Neuronal stem cell (in vitro differentiated cells): ENCODE data around the gene PCDHA6.

Experiments used
- DNase-seq: peaks from one replicate; pipeline ENCODE4 v3.0.0-alpha.2; 2013; ENCODE audit warnings: low spot score
- H2AFZ ChIP-seq: one replicate; pipeline ENCODE4 v1.6.1; 2013; ENCODE audit warnings: mild to moderate bottlenecking, low read length, inconsistent platforms
- H2AK5ac ChIP-seq: 2 replicates; pipeline ENCODE4 v1.6.1; 2013; ENCODE audit warnings: low read depth, mild to moderate bottlenecking, inconsistent platforms, low read length, moderate library complexity, mixed read lengths
- H2BK120ac ChIP-seq: 2 replicates; pipeline ENCODE4 v1.6.1; 2013; ENCODE audit warnings: low read depth, mild to moderate bottlenecking, inconsistent platforms, low read length, moderate library complexity, mixed read lengths
- H2BK12ac ChIP-seq: one replicate; pipeline ENCODE4 v1.6.1; 2013; ENCODE audit warnings: low read length, inconsistent platforms
- H2BK15ac ChIP-seq: 2 replicates; pipeline ENCODE4 v1.6.1; 2013; ENCODE audit warnings: mild to moderate bottlenecking, low read length, inconsistent platforms, mixed read lengths
- H2BK5ac ChIP-seq: one replicate; pipeline ENCODE4 v1.6.1; 2013; ENCODE audit warnings: inconsistent platforms, mild to moderate bottlenecking, low read length, moderate library complexity
- H3K14ac ChIP-seq: one replicate; pipeline ENCODE4 v1.6.1; 2013; ENCODE audit warnings: low read length, inconsistent platforms
- H3K18ac ChIP-seq: 2 replicates; pipeline ENCODE4 v1.6.1; 2013; ENCODE audit warnings: low read length, inconsistent platforms
- H3K23ac ChIP-seq: 2 replicates; pipeline ENCODE4 v1.6.1; 2013; ENCODE audit warnings: low read depth, mild to moderate bottlenecking, mixed read lengths, low read length, inconsistent platforms; ENCODE audit not compliant: poor library complexity
- H3K27ac ChIP-seq: replicated peaks from 3 replicates; pipeline ENCODE4 v1.5.1; 2013; ENCODE audit warnings: low read length, inconsistent platforms
- H3K27me3 ChIP-seq, 3 experiments: 2 replicates each; pipeline ENCODE4 v1.6.1; 2013; ENCODE audit warnings: low read length in 3 of 3, mild to moderate bottlenecking in 2 of 3, inconsistent platforms in 1 of 3, low read depth in 1 of 3, mixed read lengths in 1 of 3, moderate library complexity in 1 of 3; ENCODE audit not compliant: control insufficient read depth in 3 of 3, insufficient read depth in 3 of 3
- H3K36me3 ChIP-seq, 2 donors: replicated peaks in 1 of 2; 2 replicates each; pipeline ENCODE4 v1.6.1; 2013; ENCODE audit warnings: low read length in 2 of 2; ENCODE audit not compliant: control insufficient read depth in 2 of 2, insufficient read depth in 2 of 2
- H3K4ac ChIP-seq: 2 replicates; pipeline ENCODE4 v1.6.1; 2013; ENCODE audit warnings: inconsistent platforms, mild to moderate bottlenecking, low read length, moderate library complexity
- H3K4me1 ChIP-seq, 2 donors: 1 replicate in 1 of 2; 2 replicates in 1 of 2; pipeline ENCODE4 v1.6.1; 2013; ENCODE audit warnings: low read length in 2 of 2, low read depth in 1 of 2; ENCODE audit not compliant: control insufficient read depth in 2 of 2, insufficient read depth in 1 of 2
- H3K4me2 ChIP-seq: one replicate; pipeline ENCODE4 v1.6.1; 2013; ENCODE audit warnings: mild to moderate bottlenecking, low read length, inconsistent platforms; ENCODE audit not compliant: insufficient read depth, poor library complexity, severe bottlenecking
- H3K4me3 ChIP-seq, 2 donors: 2 replicates each; pipeline ENCODE4 v1.5.1; 2013; ENCODE audit warnings: low read length in 2 of 2, mild to moderate bottlenecking in 2 of 2, inconsistent platforms in 1 of 2, moderate library complexity in 1 of 2
- H3K79me1 ChIP-seq: one replicate; pipeline ENCODE4 v1.6.1; 2013; ENCODE audit warnings: low read depth, mild to moderate bottlenecking, inconsistent platforms, low read length, moderate library complexity
- H3K9ac ChIP-seq: one replicate; pipeline ENCODE4 v1.6.1; 2013; ENCODE audit warnings: mild to moderate bottlenecking, low read depth, low read length, inconsistent platforms; ENCODE audit not compliant: poor library complexity
- H3K9me3 ChIP-seq, 2 donors: replicated peaks in 1 of 2; 2 replicates each; pipeline versions ENCODE3 to v1.6.1; 2013; ENCODE audit warnings: low read length in 2 of 2, mild to moderate bottlenecking in 2 of 2, inconsistent platforms in 1 of 2, low read depth in 1 of 2, mixed read lengths in 1 of 2, moderate library complexity in 1 of 2; ENCODE audit not compliant: control insufficient read depth in 2 of 2, insufficient read depth in 1 of 2
- H4K8ac ChIP-seq: one replicate; pipeline ENCODE4 v1.6.1; 2013; ENCODE audit warnings: low read depth, mild to moderate bottlenecking, inconsistent platforms, low read length, moderate library complexity
- H4K91ac ChIP-seq: one replicate; pipeline ENCODE4 v1.6.1; 2013; ENCODE audit warnings: low read length, low read depth, mild to moderate bottlenecking, inconsistent platforms; ENCODE audit not compliant: poor library complexity
- WGBS, 2 donors: extraction: QIAGEN DNeasy Blood & Tissue Kit; methylation state at CpG; one replicate each; pipeline ENCODE4 v1.1.7; 2013; ENCODE audit warnings: missing lambda C conversion rate in 2 of 2, mixed read lengths in 1 of 2; ENCODE audit not compliant: insufficient read length in 2 of 2, insufficient replicate concordance in 1 of 2; ENCODE audit errors: extremely low coverage in 2 of 2; 5-methylcytosine and 5-hydroxymethylcytosine counted together

PCDHA6 gene

DNA sequence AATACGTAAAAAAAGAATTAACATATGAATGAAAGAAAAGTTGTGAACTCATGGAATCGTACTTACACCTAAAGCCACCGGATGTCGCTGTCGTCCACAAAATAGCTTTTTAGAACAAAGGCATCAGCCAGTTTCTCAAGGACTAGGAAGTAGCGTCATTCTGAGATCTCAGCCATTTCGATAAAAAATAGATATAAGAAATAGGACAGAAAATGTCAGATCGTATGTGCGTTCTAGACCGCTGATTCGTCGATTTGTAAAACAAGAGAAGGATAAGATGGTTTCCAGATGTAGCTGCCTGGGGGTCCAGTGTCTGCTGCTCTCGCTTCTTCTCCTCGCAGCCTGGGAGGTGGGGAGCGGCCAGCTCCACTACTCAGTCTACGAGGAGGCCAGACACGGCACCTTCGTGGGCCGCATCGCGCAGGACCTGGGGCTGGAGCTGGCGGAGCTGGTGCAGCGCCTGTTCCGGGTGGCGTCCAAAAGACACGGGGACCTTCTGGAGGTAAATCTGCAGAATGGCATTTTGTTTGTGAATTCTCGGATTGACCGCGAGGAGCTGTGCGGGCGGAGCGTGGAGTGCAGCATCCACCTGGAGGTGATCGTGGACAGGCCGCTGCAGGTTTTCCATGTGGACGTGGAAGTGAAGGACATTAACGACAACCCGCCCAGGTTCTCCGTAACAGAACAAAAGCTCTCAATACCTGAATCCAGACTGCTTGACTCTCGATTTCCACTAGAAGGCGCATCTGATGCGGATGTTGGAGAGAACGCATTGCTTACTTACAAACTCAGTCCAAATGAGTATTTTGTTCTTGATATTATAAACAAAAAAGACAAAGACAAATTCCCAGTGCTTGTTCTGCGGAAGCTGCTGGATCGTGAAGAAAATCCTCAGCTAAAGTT is 28.3 kb downstream of the PCDHA6 start, which contains the start of gene PCDHA10:
Gene PCDHA10, plus strand, starts transcription at position 126 of the 903 bp plus-strand sequence. Its CDS starts 152 bp downstream, at position 278.
- Histone ChIP-seq H3K9me3 (peaks cover 5 to 34% of the 10 kb centered on the region in 2 donors), H3K27ac (no peak within 1 kb of the TSS), H3K23ac (no peak within 1 kb of the TSS), H2AFZ (no peak within 1 kb of the TSS), H2BK5ac (no peak within 1 kb of the TSS), H3K36me3 (peaks cover 0 to 11% of the 10 kb centered on the region in 2 donors), H3K4me2 (no peak within 1 kb of the TSS), H3K4me1 (no peaks in the 10 kb centered on the region), H3K79me1 (peaks cover 4% of the 10 kb centered on the region), H4K8ac (no peak within 1 kb of the TSS), H3K9ac (peak within 1 kb of the TSS; percentile 44), H2BK120ac (no peak within 1 kb of the TSS), H3K4ac (no peak within 1 kb of the TSS), H3K4me3 (peak within 1 kb of the TSS in 1 of 2 donors; percentile 74), H2AK5ac (no peak within 1 kb of the TSS), H3K27me3 (no peaks in the 10 kb centered on the region), H3K14ac (no peak within 1 kb of the TSS), H4K91ac (no peak within 1 kb of the TSS), H3K18ac (no peak within 1 kb of the TSS), H2BK12ac (no peak within 1 kb of the TSS), H2BK15ac (no peak within 1 kb of the TSS)
- DNase-seq = peak; percentile 24
- no CpG with 5 or more reads among the region's 44 CpGs for WGBS, 2 donors

DNA sequence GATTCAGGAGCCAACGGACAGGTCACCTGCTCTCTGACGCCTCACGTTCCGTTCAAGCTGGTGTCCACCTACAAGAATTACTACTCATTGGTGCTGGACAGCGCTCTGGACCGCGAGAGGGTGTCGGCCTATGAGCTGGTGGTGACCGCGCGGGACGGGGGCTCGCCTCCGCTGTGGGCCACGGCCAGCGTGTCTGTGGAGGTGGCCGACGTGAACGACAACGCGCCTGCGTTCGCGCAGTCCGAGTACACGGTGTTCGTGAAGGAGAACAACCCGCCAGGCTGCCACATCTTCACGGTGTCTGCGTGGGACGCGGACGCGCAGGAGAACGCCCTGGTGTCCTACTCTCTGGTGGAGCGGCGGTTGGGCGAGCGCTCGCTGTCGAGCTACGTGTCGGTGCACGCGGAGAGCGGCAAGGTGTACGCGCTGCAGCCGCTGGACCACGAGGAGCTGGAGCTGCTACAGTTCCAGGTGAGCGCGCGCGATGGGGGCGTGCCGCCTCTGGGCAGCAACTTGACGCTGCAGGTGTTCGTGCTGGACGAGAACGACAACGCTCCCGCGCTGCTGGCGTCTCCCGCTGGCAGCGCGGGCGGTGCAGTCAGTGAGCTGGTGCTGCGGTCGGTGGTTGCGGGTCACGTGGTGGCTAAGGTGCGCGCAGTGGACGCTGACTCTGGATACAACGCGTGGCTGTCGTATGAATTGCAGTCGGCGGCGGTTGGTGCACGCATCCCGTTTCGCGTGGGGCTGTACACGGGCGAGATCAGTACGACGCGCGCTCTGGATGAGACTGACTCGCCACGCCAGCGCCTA is 29.6 kb downstream of the PCDHA6 start:
- WGBS, 2 donors = no CpG with 5 or more reads among the region's 94 CpGs
- Histone ChIP-seq H3K9me3 (peaks cover 16 to 48% of the 10 kb centered on the region in 2 donors), H4K8ac (no peak overlapping the region), H3K4me3 (no peak overlapping the region), H3K79me1 (peaks cover 4% of the 10 kb centered on the region), H3K4me2 (no peak overlapping the region), H3K23ac (no peak overlapping the region), H3K14ac (no peak overlapping the region), H3K36me3 (peaks cover 3 to 25% of the 10 kb centered on the region in 2 donors), H2BK5ac (no peak overlapping the region), H2BK120ac (no peak overlapping the region), H3K4me1 (no peaks in the 10 kb centered on the region), H3K9ac (no peak overlapping the region), H3K4ac (no peak overlapping the region), H3K27ac (no peak overlapping the region), H3K18ac (no peak overlapping the region), H2BK12ac (no peak overlapping the region), H2AK5ac (no peak overlapping the region), H3K27me3 (no peaks in the 10 kb centered on the region), H2AFZ (no peak overlapping the region), H2BK15ac (no peak overlapping the region), H4K91ac (no peak overlapping the region)
- DNase-seq = no peak

DNA sequence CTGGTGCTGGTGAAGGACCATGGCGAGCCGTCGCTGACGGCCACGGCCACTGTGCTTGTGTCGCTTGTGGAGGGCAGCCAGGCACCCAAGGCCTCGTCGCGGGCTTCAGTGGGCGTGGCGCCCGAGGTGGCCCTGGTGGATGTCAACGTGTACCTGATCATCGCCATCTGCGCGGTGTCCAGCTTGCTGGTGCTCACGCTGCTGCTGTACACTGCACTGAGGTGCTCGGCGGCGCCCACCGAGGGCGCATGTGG is 30.2 kb downstream of the PCDHA6 start:
- DNase-seq = no peak
- Histone ChIP-seq H3K18ac (no peak overlapping the region), H3K36me3 (peaks cover 9 to 30% of the 10 kb centered on the region in 2 donors), H4K91ac (no peak overlapping the region), H3K9me3 (peaks cover 22 to 53% of the 10 kb centered on the region in 2 donors), H3K23ac (no peak overlapping the region), H3K14ac (no peak overlapping the region), H3K27me3 (no peaks in the 10 kb centered on the region), H2BK120ac (no peak overlapping the region), H3K79me1 (peaks cover 4% of the 10 kb centered on the region), H3K4me1 (no peaks in the 10 kb centered on the region), H3K4ac (no peak overlapping the region), H4K8ac (no peak overlapping the region), H2AFZ (no peak overlapping the region), H2BK5ac (no peak overlapping the region), H2AK5ac (no peak overlapping the region), H3K27ac (no peak overlapping the region), H3K4me3 (no peak overlapping the region), H2BK15ac (no peak overlapping the region), H3K9ac (no peak overlapping the region), H3K4me2 (no peak overlapping the region), H2BK12ac (no peak overlapping the region)
- no CpG with 5 or more reads among the region's 22 CpGs for WGBS, 2 donors
